Measurements from ENCODE around the gene LPCAT1. TPM values are rescaled to one million over a fixed set of nuclear protein-coding genes. Genes with fewer than 3 reads are reported as not detected.

Gene LPCAT1
- total and polyA plus RNA-seq, 8 donors: 5.2 to 229 (median 14.4) TPM

DNA sequence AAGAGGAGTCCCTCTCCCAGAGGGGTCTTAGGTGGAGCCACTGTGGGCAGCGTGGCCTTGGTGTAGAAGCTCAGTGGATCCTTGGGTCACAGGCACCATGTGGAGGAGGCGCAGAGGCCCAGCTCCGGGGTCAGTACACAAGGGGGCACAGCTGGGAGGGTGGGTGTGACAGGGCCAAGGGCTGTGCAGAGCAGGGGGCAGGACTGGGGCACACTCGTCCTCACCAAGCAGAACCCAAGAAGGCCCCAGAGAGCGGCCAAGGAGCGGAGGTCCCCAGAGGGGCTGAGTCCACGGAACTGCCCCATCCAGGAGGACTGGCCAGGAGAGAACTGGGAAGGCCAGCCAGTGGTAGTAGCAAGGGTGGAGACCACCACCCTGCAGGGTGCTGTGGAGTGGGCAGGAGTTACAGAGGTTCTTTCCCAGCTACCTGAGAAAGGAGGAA lies 2.5 kb upstream of the LPCAT1 start:
- Histone ChIP-seq H3K27me3 (no peaks in the 10 kb centered on the region), H3K4me1 (peaks cover 14 to 28% (median 25%) of the 10 kb centered on the region in 4 donors), H3K27ac (no peak overlapping the region), H3K36me3 (peaks cover 0 to 3% (median under 1%) of the 10 kb centered on the region in 4 donors), H3K4me3 (no peak overlapping the region), H3K9me3 (no peaks in the 10 kb centered on the region)
- no peak for TF ChIP-seq POLR2AphosphoS5 (IDR thresholded peaks at IDR 0.05)
- no peak for TF ChIP-seq POLR2A (IDR thresholded peaks at IDR 0.05)
- TF ChIP-seq CTCF (IDR thresholded peaks at IDR 0.05): no peak
- TF ChIP-seq EP300 (IDR thresholded peaks at IDR 0.05): no peak
- intact Hi-C loops (cut with DNase I; ENCODE audit: low total_unique reads): no loop called here
- DNase-seq: peak in 1 of 2 donors; percentile 22
- 92 to 98% (median 96%) methylated on average over 6 to 7 of the region's 7 CpGs for WGBS, 5 donors

DNA sequence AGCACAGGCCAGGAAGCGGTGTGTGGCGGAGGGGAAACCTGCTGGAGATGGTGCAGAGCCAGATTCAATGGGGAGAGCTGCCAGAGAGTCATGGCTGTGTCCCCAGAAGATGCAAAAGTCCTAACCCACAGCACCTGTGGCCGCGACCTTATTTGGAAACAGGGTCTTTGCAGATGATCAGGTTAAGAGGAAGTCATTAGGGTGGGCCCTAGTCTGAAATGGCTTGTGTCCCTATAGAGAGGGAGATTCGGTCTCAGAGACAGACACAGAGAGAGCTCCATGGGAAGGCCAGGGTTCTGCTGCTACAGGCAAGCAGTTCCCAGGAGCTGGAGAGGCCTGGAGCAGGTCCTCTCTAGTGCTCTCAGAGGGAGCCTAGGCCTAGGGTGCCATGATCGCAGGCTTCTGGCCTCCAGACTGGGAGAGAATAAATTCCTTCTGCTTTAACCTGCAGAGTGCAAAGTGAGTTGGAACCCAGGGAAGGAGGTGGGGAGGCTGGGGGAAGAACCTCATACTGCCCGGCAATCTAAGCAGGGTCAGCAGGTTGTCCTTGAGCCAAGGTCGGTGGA lies 1.9 kb upstream of the LPCAT1 start:
- Histone ChIP-seq H3K9me3 (no peaks in the 10 kb centered on the region), H3K4me1 (peaks cover 14 to 28% (median 25%) of the 10 kb centered on the region in 4 donors), H3K4me3 (no peak overlapping the region), H3K36me3 (peaks cover 0 to 8% (median 3%) of the 10 kb centered on the region in 4 donors), H3K27ac (no peak overlapping the region), H3K27me3 (no peaks in the 10 kb centered on the region)
- TF ChIP-seq POLR2A (IDR thresholded peaks at IDR 0.05): no peak
- no peak for TF ChIP-seq POLR2AphosphoS5 (IDR thresholded peaks at IDR 0.05)
- TF ChIP-seq CTCF (IDR thresholded peaks at IDR 0.05): no peak
- no peak for TF ChIP-seq EP300 (IDR thresholded peaks at IDR 0.05)
- DNase-seq: peak in 1 of 2 donors; percentile 18
- 90 to 95% (median 90%) methylated on average over 6 to 8 of the region's 8 CpGs for WGBS, 5 donors
- intact Hi-C loops (cut with DNase I; ENCODE audit: low total_unique reads): no loop called here

DNA sequence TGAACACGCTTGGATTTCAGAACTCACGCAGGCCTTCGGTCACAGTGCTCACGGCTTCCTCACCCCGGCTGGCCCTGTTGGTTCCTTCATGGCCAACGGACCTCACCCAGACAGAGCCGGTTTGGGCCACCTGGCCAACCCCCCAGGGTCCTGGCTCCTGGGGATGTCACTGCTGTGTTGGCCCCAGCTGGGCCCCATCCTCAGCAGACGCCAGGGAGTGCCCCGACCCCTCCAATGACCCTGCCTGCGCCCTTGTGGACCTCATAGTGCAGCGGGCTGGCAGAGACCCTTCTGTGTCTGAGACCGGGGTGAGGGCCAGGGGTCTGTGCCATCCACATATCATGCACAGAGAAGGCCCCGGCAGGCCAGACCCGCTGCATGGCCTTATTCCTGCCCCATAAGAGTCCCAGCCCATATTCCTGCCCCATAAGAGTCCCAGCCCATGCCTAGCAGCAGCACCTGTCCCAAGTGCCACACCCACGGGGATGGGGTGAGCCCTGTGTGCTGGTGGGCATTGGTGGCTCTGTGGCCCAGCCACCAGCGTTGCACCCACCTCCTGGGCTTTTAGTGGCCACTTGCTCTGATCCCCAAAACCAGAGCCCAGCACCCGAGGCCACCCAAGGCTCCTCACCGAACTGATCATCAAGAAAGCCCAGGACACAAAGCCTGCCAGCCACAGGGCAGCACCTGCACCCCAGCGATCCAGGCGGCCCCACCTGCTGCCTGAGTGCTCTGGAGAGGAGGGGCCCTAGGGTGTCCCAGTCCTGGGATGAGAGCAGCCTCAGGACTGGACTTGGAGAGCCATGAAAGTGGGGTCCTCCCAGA lies 1.3 kb upstream of the LPCAT1 start:
- WGBS, 5 donors: 87 to 93% (median 91%) methylated on average over 15 to 20 of the region's 20 CpGs
- peak overlapping the region in 1 of 4 donors; percentile 86 for H3K4me3 ChIP-seq
- intact Hi-C loops (cut with DNase I; ENCODE audit: low total_unique reads): no loop called here

More for the DNA sequence above, 1.3 kb upstream of the LPCAT1 start:
- H3K9me3 ChIP-seq: no peaks in the 10 kb centered on the region
- H3K36me3 ChIP-seq: peaks cover 0 to 12% (median 8%) of the 10 kb centered on the region in 4 donors
- peak overlapping the region in 1 of 5 donors; percentile 94 for H3K27ac ChIP-seq
- DNase-seq: peak in 1 of 2 donors; percentile 23
- peaks cover 14 to 28% (median 25%) of the 10 kb centered on the region in 4 donors for H3K4me1 ChIP-seq
- no peaks in the 10 kb centered on the region for H3K27me3 ChIP-seq
- TF ChIP-seq POLR2AphosphoS5 (IDR thresholded peaks at IDR 0.05) (no peak), EP300 (IDR thresholded peaks at IDR 0.05) (no peak), CTCF (IDR thresholded peaks at IDR 0.05) (no peak), POLR2A (IDR thresholded peaks at IDR 0.05) (no peak)

All from stomach (tissue), 9 donors.